HL-60/S4 treated with phorbol 12-myristate 13-acetate at 8.2 ng/mL for 4 days and 3 days (cell line): ENCODE measurements around the gene ERC1.
"Not testable (repeated sequence)": the region's sequence is repeated elsewhere in the genome, so short reads cannot be mapped to it uniquely, and the experiment has no call there.

ENCODE experiments used
- in situ Hi-C: fragments of 300-500 bp; cut with MboI; formaldehyde crosslinking; loops from 2 replicates; pipeline ENCODE4 v1.15.0; 2022; ENCODE audit warnings: low sequenced_read_pairs

Gene ERC1

GRCh38 chr12:1344245-1344644 is 353.2 kb downstream of the ERC1 start:
- in situ Hi-C loops, result no loop called here

GRCh38 chr12:1346126-1346525 is 355.1 kb downstream of the ERC1 start:
- in situ Hi-C loops, result no loop called here

GRCh38 chr12:1347294-1347693 is 356.3 kb downstream of the ERC1 start:
- in situ Hi-C loops, result no loop called here

GRCh38 chr12:1348606-1349005 is 357.6 kb downstream of the ERC1 start:
- in situ Hi-C loops, result no loop called here

GRCh38 chr12:1350055-1350933 is 359.3 kb downstream of the ERC1 start:
- in situ Hi-C loops, result no loop called here

- in situ Hi-C loops, result no loop called here
Observed at GRCh38 chr12:1350934-1351240, 359.9 kb downstream of the ERC1 start.

- in situ Hi-C loops, result no loop called here
Observed at GRCh38 chr12:1351926-1352325, 360.9 kb downstream of the ERC1 start.

- in situ Hi-C loops, result no loop called here
Observed at GRCh38 chr12:1353451-1353850, 362.4 kb downstream of the ERC1 start.

GRCh38 chr12:1355396-1355795 is 364.4 kb downstream of the ERC1 start:
- in situ Hi-C loops, result no loop called here

GRCh38 chr12:1355871-1356270 is 364.8 kb downstream of the ERC1 start:
- in situ Hi-C loops, result not testable (repeated sequence)

GRCh38 chr12:1356285-1356684 is 365.3 kb downstream of the ERC1 start:
- in situ Hi-C loops, result no loop called here

GRCh38 chr12:1357171-1357570 is 366.1 kb downstream of the ERC1 start:
- in situ Hi-C loops, result no loop called here

- in situ Hi-C loops, result no loop called here
Observed at GRCh38 chr12:1357711-1358110, 366.7 kb downstream of the ERC1 start.

GRCh38 chr12:1360441-1361210 is 369.6 kb downstream of the ERC1 start:
- in situ Hi-C loops, result no loop called here

GRCh38 chr12:1362143-1362662 is 371.2 kb downstream of the ERC1 start:
- in situ Hi-C loops, result no loop called here

GRCh38 chr12:1365703-1366102 is 374.7 kb downstream of the ERC1 start:
- in situ Hi-C loops, result no loop called here

GRCh38 chr12:1367331-1368291 is 376.6 kb downstream of the ERC1 start:
- in situ Hi-C loops, result no loop called here

- in situ Hi-C loops, result no loop called here
Observed at GRCh38 chr12:1369460-1369859, 378.4 kb downstream of the ERC1 start.

GRCh38 chr12:1369938-1370500 is 379.0 kb downstream of the ERC1 start:
- in situ Hi-C loops, result no loop called here

GRCh38 chr12:1373901-1374735 is 383.1 kb downstream of the ERC1 start:
- in situ Hi-C loops, result no loop called here
